ENCODE results near the gene PRKG1.

DNA sequence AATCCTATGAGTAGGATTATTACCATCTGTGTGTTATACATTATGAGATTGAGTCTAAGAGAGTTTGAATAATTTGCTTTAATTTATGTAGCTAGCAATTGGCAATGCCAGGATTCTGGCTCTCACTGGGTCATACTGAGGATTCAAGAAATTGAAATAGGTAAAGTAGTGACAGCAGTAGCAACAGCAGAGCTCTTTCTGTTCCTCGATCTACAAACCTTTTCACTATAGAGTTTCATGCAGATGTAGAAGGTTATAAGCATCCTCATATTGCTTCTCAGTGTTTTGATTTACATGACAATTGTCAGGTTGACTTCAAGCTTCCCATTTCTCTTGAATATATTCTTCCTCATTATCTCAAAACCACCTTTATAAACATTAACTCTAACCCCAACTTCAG, 919.2 kb downstream of the PRKG1 start:
- no peak for TF ChIP-seq YY1 (IDR thresholded peaks at IDR 0.05; ENCODE audit: low read depth, low read length)
- no peak for TF ChIP-seq TAF1 (IDR thresholded peaks at IDR 0.05; ENCODE audit: low read depth, low read length)
- TF ChIP-seq, protein P1, sequence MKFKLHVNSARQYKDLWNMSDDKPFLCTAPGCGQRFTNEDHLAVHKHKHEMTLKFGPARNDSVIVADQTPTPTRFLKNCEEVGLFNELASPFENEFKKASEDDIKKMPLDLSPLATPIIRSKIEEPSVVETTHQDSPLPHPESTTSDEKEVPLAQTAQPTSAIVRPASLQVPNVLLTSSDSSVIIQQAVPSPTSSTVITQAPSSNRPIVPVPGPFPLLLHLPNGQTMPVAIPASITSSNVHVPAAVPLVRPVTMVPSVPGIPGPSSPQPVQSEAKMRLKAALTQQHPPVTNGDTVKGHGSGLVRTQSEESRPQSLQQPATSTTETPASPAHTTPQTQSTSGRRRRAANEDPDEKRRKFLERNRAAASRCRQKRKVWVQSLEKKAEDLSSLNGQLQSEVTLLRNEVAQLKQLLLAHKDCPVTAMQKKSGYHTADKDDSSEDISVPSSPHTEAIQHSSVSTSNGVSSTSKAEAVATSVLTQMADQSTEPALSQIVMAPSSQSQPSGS (IDR thresholded peaks at IDR 0.05; ENCODE audit: low read length): no peak
- no peak for TF ChIP-seq SP2 (IDR thresholded peaks at IDR 0.05; ENCODE audit: low read length)
- TF ChIP-seq JUND (IDR thresholded peaks at IDR 0.05; ENCODE audit: low read length): no peak
- TF ChIP-seq, protein P2, sequence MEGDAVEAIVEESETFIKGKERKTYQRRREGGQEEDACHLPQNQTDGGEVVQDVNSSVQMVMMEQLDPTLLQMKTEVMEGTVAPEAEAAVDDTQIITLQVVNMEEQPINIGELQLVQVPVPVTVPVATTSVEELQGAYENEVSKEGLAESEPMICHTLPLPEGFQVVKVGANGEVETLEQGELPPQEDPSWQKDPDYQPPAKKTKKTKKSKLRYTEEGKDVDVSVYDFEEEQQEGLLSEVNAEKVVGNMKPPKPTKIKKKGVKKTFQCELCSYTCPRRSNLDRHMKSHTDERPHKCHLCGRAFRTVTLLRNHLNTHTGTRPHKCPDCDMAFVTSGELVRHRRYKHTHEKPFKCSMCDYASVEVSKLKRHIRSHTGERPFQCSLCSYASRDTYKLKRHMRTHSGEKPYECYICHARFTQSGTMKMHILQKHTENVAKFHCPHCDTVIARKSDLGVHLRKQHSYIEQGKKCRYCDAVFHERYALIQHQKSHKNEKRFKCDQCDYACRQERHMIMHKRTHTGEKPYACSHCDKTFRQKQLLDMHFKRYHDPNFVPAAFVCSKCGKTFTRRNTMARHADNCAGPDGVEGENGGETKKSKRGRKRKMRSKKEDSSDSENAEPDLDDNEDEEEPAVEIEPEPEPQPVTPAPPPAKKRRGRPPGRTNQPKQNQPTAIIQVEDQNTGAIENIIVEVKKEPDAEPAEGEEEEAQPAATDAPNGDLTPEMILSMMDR (IDR thresholded peaks at IDR 0.05; ENCODE audit: control extremely low read depth in 1 of 3, insufficient read depth in 1 of 3, low read depth in 1 of 3, low read length in 3 of 3): no peak

Data from H1 (cell line).